ENCODE measurements around the gene MXRA5.

GRCh38 chrX:3379111-3379510, 32.7 kb upstream of the MXRA5 start:
- no peak for TF ChIP-seq CTCF (conservative IDR thresholded peaks at IDR 0.05 in 1 of 2, IDR thresholded peaks at IDR 0.05 in 1 of 2; ENCODE audit: low read depth in 1 of 2, low read length in 2 of 2)
- no peak for TF ChIP-seq EZH2 (IDR thresholded peaks at IDR 0.05; ENCODE audit: low read length, missing control alignments)

Measured in fibroblast of lung (primary cell).